HG02981 (cell line): ENCODE measurements around the gene CTLA4.
A peak's percentile ranks its signal among the peaks of the same experiment; 100 is the strongest.
"Not testable (repeated sequence)": the region's sequence is repeated elsewhere in the genome, so short reads cannot be mapped to it uniquely, and the experiment has no call there.

Experiments
- ATAC-seq: cut with Tn5 transposase; IDR thresholded peaks from one replicate; pipeline ENCODE4 v1.9.1; 2021; ENCODE audit warnings: mild to moderate bottlenecking, moderate library complexity; ENCODE audit not compliant: unreplicated experiment

The CTLA4 gene

DNA sequence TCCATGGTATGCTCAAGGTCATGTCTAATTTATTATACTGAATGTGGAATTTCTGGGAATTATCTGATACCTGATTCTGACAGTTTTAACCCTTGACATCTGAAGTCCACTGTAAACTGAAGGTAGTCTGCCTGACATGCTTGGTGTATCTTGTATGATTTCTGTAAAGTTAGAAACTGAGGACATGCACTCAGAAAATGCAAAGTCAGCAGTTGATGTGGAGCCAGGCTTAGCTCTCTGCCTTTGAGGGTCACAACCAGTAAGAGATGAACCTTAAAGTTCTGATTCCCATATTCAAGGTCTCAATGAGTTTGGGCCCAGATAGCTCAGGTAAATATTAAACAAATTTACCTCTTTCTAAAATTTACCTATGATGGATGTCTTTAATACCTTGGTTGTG lies 12.3 kb upstream of the CTLA4 start:
- no peak for ATAC-seq

DNA sequence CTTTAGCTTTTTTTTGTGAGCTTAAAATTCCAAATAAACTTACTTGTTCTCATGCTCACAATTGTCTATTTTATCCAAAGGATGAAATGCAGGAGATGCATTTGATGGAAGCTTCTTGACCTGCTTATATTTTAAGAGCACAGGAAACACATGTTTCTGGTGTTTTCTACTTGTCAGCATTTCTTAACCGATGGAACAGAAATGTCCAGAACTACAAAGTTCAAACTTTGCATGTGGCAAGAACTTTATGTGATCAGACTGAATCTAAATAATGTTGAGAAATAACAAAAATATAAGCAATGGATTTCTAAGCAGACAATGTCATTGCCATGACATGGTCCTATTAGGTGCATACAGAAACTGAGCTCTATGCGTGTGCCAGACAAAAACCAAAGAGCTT lies 9.9 kb upstream of the CTLA4 start:
- no peak for ATAC-seq

DNA sequence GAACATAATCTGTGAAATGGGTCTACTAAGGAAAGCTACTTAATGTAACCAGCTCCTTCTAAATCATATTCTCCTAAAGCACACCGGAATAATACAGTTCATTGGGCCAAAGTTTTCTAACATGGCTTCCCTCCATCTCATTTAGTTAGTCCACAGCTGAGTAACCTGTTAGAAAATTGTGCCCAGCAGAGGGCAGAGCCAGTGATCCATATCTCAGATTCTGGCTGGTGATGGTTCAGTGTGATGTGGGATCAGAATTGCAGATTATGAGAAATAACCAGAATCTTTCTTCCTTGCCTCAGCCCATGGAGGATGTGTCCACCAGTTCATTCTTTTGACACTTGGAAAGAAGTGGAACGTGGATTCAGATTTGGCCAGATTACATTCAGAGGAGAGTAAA lies 9.4 kb upstream of the CTLA4 start:
- no peak for ATAC-seq

DNA sequence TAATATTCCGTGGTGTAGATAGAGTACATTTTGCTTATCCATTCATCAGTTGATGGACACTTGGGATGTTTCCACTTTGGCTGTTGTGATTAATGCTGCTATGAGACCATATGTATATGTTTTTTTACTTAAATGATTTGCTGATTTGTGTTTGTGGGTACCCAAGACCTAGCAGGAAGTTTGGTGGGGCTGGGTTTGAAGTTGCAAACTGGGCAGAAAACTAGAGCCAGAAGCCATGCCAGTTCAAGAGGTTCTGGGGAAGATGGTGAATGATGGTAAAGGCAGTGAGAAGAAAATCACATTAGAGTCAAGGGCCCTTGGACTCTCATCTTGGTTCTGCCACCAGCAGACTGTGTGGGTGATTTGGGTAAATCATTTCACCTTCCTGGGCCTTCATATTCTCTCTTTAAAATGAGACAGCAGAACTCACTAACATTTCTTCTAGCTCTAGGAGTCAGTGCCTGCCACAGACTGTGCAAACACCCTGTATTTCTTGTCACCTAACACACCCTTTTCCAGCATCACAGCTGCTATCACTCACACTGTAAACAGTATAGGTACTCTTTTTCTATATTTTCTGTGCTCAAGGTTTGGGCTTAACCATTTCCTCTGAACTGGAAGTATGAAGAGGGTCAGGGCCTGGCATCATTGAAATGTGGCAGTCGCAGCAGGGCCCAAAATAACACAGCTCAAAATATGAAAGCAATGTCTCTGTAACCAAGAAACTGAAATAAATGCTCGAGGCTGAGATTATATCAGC lies 8.4 kb upstream of the CTLA4 start:
- no peak for ATAC-seq

DNA sequence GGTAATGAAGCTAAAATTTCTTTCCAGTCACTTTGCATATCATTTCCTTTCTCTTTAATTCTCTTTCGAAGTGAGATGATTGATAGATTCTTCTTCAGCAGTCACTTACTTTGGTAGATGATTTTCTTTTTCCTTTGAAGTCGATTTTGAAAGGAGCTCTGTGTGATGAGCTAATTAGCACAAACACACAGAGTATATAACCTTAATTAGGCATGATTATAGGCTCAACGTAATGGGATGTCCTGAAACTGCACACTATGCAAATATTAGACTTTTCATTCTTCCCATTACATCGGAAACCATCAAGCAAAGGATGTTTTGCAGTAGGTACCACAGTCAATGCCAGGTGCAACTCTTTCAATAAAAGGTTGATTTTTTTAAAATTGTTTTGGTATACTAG lies 6.4 kb upstream of the CTLA4 start:
- ATAC-seq: no peak

DNA sequence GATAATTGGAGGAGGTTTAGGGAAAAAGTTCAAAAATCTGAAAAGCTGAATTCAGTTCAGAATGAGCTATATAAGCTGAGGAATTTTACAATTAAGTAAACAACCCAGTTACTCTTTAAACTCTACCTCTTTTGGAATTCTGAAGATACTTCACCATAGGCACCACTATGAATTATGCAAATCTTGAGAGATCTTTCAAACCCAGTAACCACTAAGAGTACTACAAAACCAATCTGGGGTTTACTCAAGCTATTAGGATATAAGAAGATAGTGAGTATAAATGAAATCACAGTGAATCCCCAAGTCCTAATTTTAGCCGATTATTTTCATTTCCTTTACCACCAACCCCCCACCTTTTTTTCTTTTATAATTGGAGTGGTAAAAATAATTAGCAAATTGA lies 6.0 kb upstream of the CTLA4 start:
- ATAC-seq: no peak

DNA sequence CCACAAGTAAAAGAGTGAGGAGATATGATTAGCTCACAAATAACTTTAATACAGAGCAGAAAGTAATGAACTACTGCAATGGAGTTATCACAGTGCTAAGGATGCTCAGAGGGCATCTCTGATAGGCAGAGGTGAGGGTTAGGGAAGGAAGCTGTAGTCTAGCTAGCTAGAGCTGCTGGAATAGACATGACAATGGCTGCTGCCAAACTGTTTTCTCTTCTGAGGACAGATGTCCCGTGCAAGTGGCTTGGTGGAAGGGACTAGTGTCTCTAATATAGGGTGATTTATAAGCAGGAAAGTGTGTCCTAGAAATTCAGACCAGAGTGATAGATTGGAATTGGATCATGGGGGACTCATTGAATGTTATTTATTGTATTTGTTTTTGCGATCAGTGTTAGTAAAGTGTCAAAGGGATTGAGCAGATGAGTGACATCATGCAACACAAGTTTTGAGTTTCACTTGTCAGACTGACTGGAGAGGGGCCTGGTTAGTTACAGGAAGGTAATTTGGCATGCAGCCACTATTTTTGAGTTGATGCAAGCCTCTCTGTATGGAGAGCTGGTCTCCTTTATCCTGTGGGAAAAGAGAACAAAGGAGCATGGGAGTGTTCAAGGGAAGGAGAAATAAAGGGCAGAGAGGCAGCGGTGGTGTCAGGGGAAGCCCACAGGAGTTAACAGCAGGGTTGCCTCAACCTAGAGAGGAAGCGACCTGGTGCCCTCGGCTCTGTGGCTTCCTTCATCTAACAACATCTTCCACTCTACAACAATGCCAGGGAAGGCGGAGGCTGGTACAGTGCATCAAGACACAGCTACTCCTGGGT lies 1.9 kb downstream of the CTLA4 start:
- no peak for ATAC-seq

DNA sequence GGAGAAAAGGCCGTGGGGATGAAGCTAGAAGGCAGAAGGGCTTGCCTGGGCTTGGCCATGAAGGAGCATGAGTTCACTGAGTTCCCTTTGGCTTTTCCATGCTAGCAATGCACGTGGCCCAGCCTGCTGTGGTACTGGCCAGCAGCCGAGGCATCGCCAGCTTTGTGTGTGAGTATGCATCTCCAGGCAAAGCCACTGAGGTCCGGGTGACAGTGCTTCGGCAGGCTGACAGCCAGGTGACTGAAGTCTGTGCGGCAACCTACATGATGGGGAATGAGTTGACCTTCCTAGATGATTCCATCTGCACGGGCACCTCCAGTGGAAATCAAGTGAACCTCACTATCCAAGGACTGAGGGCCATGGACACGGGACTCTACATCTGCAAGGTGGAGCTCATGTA lies 2.9 kb downstream of the CTLA4 start:
- ATAC-seq: no peak

DNA sequence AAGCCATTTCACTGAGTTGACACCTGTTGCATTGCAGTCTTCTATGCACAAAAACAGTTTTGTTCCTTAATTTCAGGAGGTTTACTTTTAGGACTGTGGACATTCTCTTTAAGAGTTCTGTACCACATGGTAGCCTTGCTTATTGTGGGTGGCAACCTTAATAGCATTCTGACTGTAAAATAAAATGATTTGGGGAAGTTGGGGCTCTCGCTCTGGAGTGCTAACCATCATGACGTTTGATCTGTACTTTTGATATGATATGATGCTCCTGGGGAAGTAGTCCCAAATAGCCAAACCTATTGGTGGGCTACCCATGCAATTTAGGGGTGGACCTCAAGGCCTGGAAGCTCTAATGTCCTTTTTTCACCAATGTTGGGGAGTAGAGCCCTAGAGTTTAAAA lies 3.4 kb downstream of the CTLA4 start:
- ATAC-seq: no peak

DNA sequence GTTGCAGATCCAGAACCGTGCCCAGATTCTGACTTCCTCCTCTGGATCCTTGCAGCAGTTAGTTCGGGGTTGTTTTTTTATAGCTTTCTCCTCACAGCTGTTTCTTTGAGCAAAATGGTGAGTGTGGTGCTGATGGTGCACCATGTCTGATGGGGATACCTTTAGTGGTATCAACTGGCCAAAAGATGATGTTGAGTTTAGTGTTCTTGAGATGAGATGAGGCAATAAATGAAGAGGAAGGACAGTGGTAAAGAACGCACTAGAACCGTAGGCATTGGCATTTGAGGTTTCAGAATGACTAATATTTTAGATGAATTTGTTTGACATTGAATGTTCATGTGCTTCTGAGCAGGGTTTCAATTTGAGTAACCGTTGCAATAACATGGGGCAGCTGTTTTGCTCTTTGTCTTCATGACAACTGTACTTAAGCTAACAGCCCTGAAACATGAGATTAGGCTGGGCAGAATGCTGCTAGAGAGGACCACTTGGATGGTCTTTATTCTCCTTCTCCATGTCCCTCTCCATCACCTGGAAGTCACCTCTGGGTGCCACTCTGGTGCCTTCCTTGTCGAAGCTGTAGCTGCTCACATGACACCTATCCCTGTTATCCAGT lies 3.9 kb downstream of the CTLA4 start:
- ATAC-seq: peak; percentile 92

DNA sequence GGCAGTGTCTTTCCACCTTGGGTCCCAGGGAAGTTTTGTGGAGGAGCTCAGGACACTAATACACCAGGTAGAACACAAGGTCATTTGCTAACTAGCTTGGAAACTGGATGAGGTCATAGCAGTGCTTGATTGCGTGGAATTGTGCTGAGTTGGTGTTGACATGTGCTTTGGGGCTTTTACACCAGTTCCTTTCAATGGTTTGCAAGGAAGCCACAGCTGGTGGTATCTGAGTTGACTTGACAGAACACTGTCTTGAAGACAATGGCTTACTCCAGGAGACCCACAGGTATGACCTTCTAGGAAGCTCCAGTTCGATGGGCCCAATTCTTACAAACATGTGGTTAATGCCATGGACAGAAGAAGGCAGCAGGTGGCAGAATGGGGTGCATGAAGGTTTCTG lies 5.9 kb downstream of the CTLA4 start:
- ATAC-seq: no peak

DNA sequence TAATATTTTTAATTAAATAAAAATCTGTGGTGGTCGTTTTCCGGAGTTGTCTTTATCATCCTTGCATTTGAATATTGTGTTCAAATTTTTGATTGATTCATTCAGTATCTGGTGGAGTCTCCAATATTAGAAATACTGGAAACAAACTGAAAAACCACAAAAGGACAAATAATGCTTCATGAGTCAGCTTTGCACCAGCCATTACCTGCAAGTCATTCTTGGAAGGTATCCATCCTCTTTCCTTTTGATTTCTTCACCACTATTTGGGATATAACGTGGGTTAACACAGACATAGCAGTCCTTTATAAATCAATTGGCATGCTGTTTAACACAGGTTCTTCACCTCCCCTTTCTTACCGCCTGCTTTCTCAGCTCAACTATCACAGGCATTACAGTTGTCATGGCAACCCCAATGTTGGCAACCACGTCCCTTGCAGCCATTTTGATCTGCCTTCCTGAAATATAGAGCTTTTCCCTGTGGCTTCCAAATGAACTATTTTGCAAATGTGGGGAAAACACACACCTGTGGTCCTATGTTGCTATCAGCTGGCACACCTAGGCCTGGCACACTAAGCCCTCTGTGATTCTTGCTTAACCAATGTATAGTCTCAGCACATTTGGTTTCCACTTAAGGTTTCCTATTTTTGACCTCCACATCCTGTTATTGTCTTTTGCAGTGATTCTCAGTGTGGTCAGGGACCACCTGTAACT lies 6.5 kb downstream of the CTLA4 start:
- ATAC-seq: no peak

DNA sequence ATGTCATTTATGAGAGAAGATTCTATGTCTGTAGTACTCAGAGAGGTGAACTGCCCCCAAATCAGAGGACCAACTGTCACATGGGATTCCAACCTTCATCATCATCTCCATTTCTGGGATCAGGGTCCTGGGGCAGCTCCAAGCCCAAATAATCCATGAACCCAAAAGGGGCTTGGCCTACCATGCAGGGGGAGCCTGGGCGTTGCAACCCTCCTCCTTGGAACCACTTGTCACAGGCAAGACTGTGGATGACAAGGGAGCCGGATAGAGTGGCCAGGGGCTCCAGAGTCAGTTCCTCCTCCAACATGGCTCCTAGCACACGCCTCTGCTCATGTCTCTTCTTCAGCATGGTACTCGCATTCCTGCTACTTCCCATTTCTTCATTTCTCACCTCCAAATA lies 7.9 kb downstream of the CTLA4 start:
- no peak for ATAC-seq

DNA sequence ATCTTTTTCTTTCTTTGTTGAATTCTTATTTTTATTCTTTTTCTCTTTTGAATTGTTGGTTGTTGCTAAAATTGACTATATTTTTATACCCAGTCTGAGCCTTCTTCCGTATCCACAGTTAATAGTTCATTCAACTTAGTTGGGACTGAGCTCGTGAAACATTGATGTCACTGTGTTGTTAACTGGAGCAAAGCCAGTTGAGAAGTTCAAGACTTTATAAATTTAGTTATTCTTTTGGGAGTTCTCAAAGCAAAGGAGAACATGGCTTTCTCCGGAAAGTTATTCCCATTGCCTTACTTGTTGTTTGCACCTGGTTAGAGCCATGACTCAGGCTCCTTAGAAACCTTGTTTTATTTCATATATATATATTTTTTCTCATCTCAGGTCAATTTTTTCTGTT lies 8.8 kb downstream of the CTLA4 start:
- ATAC-seq: no peak

DNA sequence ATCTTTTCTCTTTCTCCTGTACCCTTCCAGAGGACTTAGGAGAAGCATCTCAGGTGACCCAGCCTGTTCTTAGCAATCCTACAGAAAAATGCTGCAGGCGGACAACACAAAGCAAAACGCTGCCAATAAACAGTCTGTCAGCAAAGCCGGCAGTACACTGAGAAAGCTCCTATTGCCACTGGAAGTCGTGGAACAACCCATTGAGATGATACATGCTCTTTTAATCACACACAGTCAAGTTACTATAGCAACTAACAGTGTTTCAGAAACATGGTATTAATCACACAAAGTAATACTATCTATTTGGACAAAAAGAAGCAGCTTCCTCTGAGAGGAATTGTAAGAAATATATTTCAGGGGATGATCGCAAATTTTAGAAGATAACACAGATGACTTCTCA lies 10.5 kb downstream of the CTLA4 start:
- ATAC-seq: no peak

DNA sequence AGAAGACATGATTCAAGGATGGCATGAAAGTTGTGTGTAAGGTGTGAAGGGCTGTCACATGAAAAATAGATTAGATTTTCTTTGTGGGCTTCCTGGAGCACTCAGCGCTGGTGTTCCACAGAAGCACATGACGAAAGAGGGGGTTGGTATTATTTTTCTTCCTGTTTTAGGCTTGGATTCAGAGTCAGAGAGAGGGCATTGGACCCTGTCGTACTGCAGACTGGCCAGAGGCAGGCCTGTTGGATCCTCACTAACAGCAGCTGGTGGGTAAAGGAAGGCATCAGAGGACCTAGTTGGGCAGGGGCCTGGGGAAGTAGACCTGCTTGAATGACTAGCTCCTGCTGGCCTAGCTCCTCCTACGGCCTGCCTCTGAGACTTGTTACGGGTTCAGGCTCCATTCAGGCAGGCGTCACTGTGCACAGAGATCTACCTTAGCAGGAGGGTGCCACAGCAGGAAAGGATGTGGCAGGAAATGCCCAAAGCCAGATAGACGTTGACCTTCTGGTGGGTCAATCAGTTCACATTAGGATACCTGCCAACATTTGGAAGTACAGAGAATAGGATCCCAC lies 13.1 kb downstream of the CTLA4 start:
- ATAC-seq: no peak

DNA sequence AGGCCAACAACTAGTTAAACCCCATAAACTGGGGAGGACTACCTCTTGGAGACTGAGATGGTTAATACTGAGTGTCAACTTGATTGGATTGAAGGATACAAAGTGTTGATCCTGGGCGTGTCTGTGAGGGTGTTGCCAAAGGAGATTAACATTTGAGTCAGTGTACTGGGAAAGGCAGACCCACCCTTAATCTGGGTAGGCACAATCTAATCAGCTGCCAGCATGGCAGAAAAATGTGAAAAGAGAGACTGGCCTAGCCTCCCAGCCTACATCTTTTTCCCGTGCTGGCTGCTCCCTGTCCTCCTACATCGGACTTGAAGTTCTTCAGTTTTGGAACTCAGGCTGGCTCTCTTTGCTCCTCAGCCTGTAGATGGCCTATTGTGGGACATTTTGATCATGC lies 13.6 kb downstream of the CTLA4 start:
- ATAC-seq: not testable (repeated sequence)

DNA sequence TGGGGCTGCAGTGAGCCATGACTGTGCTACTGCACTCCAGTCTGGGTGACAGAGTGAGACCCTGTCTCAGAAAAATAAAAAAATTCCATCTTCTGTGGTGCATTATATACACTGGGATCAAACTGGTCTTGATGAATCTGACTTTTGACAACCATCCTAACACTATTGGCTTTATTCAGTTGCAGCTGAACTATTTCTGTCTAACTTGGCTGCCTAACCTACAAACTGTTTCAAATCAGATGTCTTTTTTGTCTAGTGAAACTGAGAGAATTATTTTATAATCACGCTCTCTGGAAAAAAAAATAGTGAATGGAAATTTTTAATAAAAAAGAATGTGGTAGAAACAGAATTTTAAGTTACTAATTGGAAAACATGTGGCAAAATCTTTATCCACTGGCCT lies 15.0 kb downstream of the CTLA4 start:
- ATAC-seq: no peak

DNA sequence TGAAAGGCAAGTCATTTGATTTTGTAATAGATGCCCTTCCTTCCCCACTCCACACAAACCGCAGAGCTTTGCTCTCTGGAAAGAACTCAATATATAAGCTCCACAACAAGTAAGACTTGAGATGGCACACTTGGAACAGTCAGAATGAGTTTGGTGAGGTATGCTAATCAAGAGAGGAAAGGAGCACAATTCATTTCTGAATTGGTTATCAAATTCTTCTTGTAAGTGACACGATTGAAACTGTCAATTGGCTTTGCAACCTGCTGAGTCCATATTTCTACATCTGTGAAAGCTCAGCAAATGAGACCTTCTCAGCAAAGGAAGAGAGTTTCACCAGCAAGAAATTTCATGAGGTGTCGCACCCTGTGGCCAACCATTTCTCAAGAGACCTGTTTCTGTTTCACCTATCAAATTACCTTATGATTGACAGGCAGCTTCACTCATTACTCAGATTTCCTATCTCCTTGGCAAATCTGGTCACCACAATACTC lies 19.1 kb downstream of the CTLA4 start:
- no peak for ATAC-seq

DNA sequence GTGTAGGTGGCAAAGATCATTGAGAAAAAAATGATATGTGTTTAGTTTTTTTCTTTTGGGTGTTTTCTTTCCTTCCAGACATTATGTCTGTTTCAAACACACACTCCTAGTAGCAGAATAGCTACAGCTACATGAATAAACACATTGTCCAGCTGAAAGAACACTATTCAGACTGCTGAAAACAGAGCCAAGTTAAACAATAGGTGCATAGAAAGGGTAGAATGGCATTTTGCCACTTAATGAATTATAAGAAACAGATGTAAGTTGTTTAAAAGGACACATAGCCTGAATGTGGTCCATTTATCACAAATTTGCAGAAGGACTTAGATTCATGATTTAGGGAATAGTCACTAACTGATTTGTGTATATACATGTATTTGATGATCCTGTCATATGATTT lies 20.1 kb downstream of the CTLA4 start:
- ATAC-seq: no peak

DNA sequence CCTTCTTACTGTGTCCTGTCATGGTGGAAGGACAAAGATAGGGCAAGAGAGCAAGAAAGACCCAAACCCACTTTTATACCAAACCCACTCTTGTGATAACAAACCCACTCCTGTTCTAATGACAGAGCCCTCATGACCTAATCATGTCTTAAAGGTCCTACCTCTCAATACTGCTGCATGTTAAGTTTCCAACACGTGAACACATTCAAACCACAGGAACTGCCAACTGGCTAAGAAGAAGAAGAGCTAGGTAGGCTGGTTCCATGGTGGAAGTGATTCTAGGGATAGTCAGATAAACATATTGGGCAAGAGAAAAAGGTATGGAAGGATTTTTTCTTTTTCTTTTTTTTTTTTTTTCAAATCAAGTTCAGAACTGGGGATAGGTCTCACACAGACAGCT lies 22.0 kb downstream of the CTLA4 start:
- ATAC-seq: no peak
